Natural killer cell (primary cell): ENCODE results near the gene TMEM266. TPM values are rescaled to one million over a fixed set of nuclear protein-coding genes. Genes with fewer than 3 reads are reported as not detected.

Source experiments
- ATAC-seq, 3 donors: fragments of 150-1000 bp in 2 of 3; fragments of 200-7000 bp in 1 of 3; cut with Tn5 transposase; 1 replicate in 1 of 3; 2 replicates in 2 of 3; pipeline ENCODE4 v1.10.0; 2021; ENCODE audit warnings: mild to moderate bottlenecking in 2 of 3, moderate library complexity in 2 of 3
- DNase-seq, 2 donors: peaks; one replicate each; pipeline versions ENCODE4 v3.0.0 to v3.0.0-alpha.2; 2013 to 2021; ENCODE audit warnings: mixed read lengths in 1 of 2
- H3K27ac ChIP-seq: one replicate; pipeline ENCODE4 v1.5.1; 2013; ENCODE audit warnings: mild to moderate bottlenecking, low read length
- H3K27me3 ChIP-seq: one replicate; pipeline ENCODE4 v1.6.1; 2013; ENCODE audit warnings: low read length; ENCODE audit not compliant: control insufficient read depth, insufficient read depth
- H3K36me3 ChIP-seq: one replicate; pipeline ENCODE4 v1.6.1; 2013; ENCODE audit warnings: low read length; ENCODE audit not compliant: control insufficient read depth, insufficient read depth
- H3K4me1 ChIP-seq: one replicate; pipeline ENCODE4 v1.6.1; 2013; ENCODE audit warnings: low read length; ENCODE audit not compliant: control insufficient read depth, insufficient read depth
- H3K4me3 ChIP-seq: one replicate; pipeline ENCODE4 v1.5.1; 2013; ENCODE audit warnings: low read length
- H3K9me3 ChIP-seq: one replicate; pipeline ENCODE4 v1.6.1; 2013; ENCODE audit warnings: low read length; ENCODE audit not compliant: control insufficient read depth, insufficient read depth
- H3K27ac Mint-ChIP-seq, 2 donors: one replicate each; pipeline ENCODE4 v1.8.0; 2022; ENCODE audit warnings: mild to moderate bottlenecking in 2 of 2, mixed read lengths in 2 of 2, moderate library complexity in 1 of 2
- H3K27me3 Mint-ChIP-seq, 2 donors: one replicate each; pipeline ENCODE4 v1.8.0; 2022; ENCODE audit warnings: low read depth in 2 of 2, mixed read lengths in 2 of 2
- H3K36me3 Mint-ChIP-seq: one replicate; pipeline ENCODE4 v1.8.0; 2022; ENCODE audit warnings: mixed read lengths
- H3K4me1 Mint-ChIP-seq, 2 donors: one replicate each; pipeline ENCODE4 v1.8.0; 2022; ENCODE audit warnings: mixed read lengths in 2 of 2
- H3K4me3 Mint-ChIP-seq: one replicate; pipeline ENCODE4 v1.8.0; 2022; ENCODE audit warnings: mild to moderate bottlenecking, moderate library complexity, mixed read lengths
- H3K9me3 Mint-ChIP-seq, 2 donors: one replicate each; pipeline ENCODE4 v1.8.0; 2022; ENCODE audit warnings: mixed read lengths in 2 of 2
- WGBS: methylation state at CpG from one replicate; pipeline ENCODE4 v1.1.7; 2013; ENCODE audit warnings: missing lambda C conversion rate; ENCODE audit not compliant: insufficient coverage; 5-methylcytosine and 5-hydroxymethylcytosine counted together
- intact Hi-C: fragments of 100-400 bp; cut with micrococcal nuclease; formaldehyde crosslinking; loops from one replicate; pipeline ENCODE4 v1.14.2; 2022
- total RNA-seq, 4 donors: library from RNA; stranded (reverse); fragments of 120-200 nt in 1 of 4; gene quantifications; one replicate each; pipeline versions ENCODE4 v1.2.3 to v1.2.4, GENCODE V29; 2013 to 2022
- TF ChIP-seq, protein P1 (sequence below): fragments of 200-600 bp; IDR thresholded peaks from one replicate; pipeline ENCODE4 v1.8.0; 2022; ENCODE audit warnings: antibody characterized with exemption

The TMEM266 gene
- total RNA-seq, 3 donors from 2014 or later (not counting 1 experiment from before 2014, with no cell fraction given), result not detected

DNA sequence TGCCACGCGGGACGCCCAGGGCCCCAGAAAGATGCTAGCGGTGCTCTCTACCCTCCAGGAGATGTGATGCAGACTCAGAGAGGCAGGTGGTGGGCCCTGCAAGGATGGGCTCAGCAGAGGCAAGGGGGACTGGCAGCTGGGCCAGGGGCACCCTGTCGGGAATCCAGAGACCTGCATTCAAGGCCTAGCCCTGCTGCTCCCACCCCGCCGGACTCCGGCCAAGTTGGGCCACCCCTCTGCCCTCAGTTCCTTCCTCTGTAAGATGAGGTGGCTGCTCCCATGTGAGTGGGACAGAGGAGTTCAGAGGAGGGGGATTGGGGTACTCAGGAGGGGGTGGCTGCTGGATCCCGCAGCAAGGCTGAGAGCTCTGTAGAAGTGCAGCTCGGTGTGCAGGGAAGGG, 116.3 kb downstream of the TMEM266 start:
- Histone ChIP-seq H3K27me3 (no peaks in the 10 kb centered on the region), H3K4me1 (no peaks in the 10 kb centered on the region)
- no peaks in the 10 kb centered on the region for H3K9me3 Mint-ChIP-seq

DNA sequence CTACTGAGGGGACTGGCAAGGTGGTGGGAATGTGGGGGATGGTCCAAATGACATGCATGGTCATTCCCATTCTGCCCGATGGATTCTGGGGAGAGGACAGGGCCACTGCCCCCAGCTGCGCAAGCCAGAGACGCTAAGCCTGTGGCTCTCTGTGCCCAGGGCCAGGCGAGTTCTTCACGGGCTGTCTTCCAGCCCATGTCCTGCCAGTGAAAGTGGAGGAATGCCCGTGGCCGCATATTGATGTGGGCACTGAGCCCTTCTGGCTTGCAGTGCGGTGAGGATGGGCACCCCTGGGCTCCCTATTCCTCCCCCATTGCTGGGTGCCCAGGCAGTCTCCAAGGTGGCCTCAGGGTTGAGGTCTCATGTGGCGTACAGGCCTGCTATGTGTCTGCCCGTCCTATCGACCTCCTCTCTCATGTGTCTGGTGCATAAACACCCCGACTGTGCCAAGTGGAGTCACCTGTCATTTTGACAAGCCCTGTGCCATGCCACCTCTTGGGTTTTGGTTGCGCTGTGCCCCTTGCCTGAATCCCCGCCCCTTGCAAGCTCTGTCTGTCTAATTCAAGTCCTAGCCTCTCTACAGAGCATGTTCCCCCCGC, 116.8 kb downstream of the TMEM266 start:
- Mint-ChIP-seq H3K27ac (no peak overlapping the region), H3K4me3 (no peak overlapping the region), H3K27me3 (peaks cover 7 to 14% of the 10 kb centered on the region in 2 donors), H3K9me3 (no peaks in the 10 kb centered on the region), H3K4me1 (no peaks in the 10 kb centered on the region), H3K36me3 (no peaks in the 10 kb centered on the region)
- Histone ChIP-seq H3K4me1 (no peaks in the 10 kb centered on the region), H3K36me3 (no peaks in the 10 kb centered on the region), H3K27me3 (no peaks in the 10 kb centered on the region), H3K27ac (no peak overlapping the region), H3K9me3 (no peaks in the 10 kb centered on the region), H3K4me3 (no peak overlapping the region)
- intact Hi-C loops, result no loop called here
- 92% methylated on average over 15 of the region's 15 CpGs for WGBS
- DNase-seq (no peak), ATAC-seq (no peak)
- TF ChIP-seq, protein P1, sequence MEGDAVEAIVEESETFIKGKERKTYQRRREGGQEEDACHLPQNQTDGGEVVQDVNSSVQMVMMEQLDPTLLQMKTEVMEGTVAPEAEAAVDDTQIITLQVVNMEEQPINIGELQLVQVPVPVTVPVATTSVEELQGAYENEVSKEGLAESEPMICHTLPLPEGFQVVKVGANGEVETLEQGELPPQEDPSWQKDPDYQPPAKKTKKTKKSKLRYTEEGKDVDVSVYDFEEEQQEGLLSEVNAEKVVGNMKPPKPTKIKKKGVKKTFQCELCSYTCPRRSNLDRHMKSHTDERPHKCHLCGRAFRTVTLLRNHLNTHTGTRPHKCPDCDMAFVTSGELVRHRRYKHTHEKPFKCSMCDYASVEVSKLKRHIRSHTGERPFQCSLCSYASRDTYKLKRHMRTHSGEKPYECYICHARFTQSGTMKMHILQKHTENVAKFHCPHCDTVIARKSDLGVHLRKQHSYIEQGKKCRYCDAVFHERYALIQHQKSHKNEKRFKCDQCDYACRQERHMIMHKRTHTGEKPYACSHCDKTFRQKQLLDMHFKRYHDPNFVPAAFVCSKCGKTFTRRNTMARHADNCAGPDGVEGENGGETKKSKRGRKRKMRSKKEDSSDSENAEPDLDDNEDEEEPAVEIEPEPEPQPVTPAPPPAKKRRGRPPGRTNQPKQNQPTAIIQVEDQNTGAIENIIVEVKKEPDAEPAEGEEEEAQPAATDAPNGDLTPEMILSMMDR, result no peak

More for the DNA sequence above, 116.3 kb downstream of the TMEM266 start:
- Mint-ChIP-seq H3K4me1 (no peaks in the 10 kb centered on the region), H3K27me3 (peaks cover 7 to 14% of the 10 kb centered on the region in 2 donors), H3K27ac (no peak overlapping the region), H3K36me3 (no peaks in the 10 kb centered on the region), H3K4me3 (no peak overlapping the region)
- no peak overlapping the region for H3K4me3 ChIP-seq
- ATAC-seq, result no peak
- H3K36me3 ChIP-seq, result no peaks in the 10 kb centered on the region
- WGBS, result 92% methylated on average over 10 of the region's 10 CpGs
- no peaks in the 10 kb centered on the region for H3K9me3 ChIP-seq
- intact Hi-C loops, result no loop called here
- DNase-seq, result no peak
- no peak overlapping the region for H3K27ac ChIP-seq
- TF ChIP-seq, protein P1, result no peak

DNA sequence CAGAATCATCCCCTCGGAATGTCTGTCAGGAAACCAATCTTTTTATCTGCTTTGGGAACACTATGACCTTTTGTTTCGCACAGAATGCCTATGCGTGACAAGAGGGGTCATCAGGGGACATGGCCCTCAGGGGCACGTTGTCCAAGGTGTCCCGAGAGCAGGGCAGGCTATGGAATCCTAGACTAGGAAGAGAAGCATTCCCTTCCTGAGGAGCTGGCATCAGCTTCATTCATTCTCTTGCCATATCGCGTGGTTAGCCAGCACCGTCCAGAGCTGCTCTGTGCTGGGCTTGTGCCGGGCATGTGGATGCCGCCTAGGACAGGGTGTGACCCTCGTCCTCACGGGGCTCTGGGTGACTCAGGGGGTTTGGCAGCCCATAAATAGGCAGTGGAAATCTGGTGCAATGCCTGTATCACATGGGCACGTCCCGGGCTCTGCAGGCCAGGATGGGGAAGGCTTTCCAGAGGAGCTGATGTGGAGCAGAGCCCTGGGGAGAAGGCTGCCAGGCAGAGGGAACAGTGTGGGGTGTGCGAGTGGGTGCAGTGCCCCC, 117.8 kb downstream of the TMEM266 start:
- TF ChIP-seq, protein P1, result no peak
- Mint-ChIP-seq H3K4me3 (no peak overlapping the region), H3K27me3 (peaks cover 10 to 14% of the 10 kb centered on the region in 2 donors), H3K36me3 (no peaks in the 10 kb centered on the region), H3K4me1 (no peaks in the 10 kb centered on the region), H3K9me3 (no peaks in the 10 kb centered on the region), H3K27ac (no peak overlapping the region)
- no peak overlapping the region for H3K27ac ChIP-seq
- H3K36me3 ChIP-seq, result no peaks in the 10 kb centered on the region
- no peaks in the 10 kb centered on the region for H3K4me1 ChIP-seq
- no peak for ATAC-seq
- intact Hi-C loops, result no loop called here
- no peaks in the 10 kb centered on the region for H3K27me3 ChIP-seq
- WGBS, result 80% methylated on average over 15 of the region's 15 CpGs
- no peaks in the 10 kb centered on the region for H3K9me3 ChIP-seq
- H3K4me3 ChIP-seq, result no peak overlapping the region
- no peak for DNase-seq
